HCT116 (cell line): ENCODE data around the gene GATC. TPM values are rescaled to one million over a fixed set of nuclear protein-coding genes. Genes with fewer than 3 reads are reported as not detected.

Source experiments
- ATAC-seq: fragments of 200-7000 bp; cut with Tn5 transposase; 2 replicates; pipeline ENCODE4 v1.9.1; 2020; ENCODE audit warnings: mild to moderate bottlenecking, moderate library complexity
- BruUV-seq: library from RNA; stranded (reverse); fragments of 400-500 nt; replicated peaks from 2 replicates; lab custom pipeline; 2021; lab: Mats Ljungman, UMichigan
- CTCF ChIA-PET: fragments of 300-600 bp; sonication (Branson Sonifier 250); formaldehyde crosslinking; loops from one replicate; lab custom pipeline; 2021; ENCODE audit warnings: antibody characterized with exemption; lab: Charles Lee
- POLR2A ChIA-PET: fragments of 300-600, 350-600 bp; sonication (Branson Sonifier 250); formaldehyde crosslinking; loops from one replicate; lab custom pipeline; 2021; ENCODE audit warnings: antibody characterized with exemption; lab: Charles Lee
- RAD21 ChIA-PET, 2 experiments: fragments of 300-600 bp; sonication (Branson Sonifier 250); formaldehyde crosslinking; loops; one replicate each; lab custom pipeline; 2023; ENCODE audit warnings: low total read pairs in 2 of 2; ENCODE audit not compliant: uncharacterized antibody in 2 of 2, unreplicated experiment in 2 of 2, low non-redundant PET in 1 of 2; lab: Charles Lee
- DNase-seq: peaks from one replicate; pipeline ENCODE4 v3.0.0-alpha.2; 2010; ENCODE audit warnings: low read depth, low spot score
- H2AFZ ChIP-seq: fragments of 200-600 bp; shearing (Covaris generic), sonication (generic); 2 replicates; pipeline ENCODE4 v1.6.1; 2017; ENCODE audit warnings: low read depth, mixed run types, mixed read lengths, antibody characterized with exemption, low read length; ENCODE audit not compliant: poor library complexity, severe bottlenecking
- H3K27ac ChIP-seq: 2 replicates; pipeline ENCODE4 v1.5.1; 2012; ENCODE audit warnings: low read depth, low read length
- H3K27me3 ChIP-seq: fragments of 200-600 bp; sonication (generic); 2 replicates; pipeline ENCODE4 v1.6.1; 2016; ENCODE audit warnings: mixed run types, low read length, mixed read lengths; ENCODE audit not compliant: insufficient read depth
- H3K36me3 ChIP-seq, 2 experiments: fragments of 200-500 bp in 1 of 2; fragments of 200-600 bp in 1 of 2; sonication (Bioruptor generic) in 1 of 2; sonication (generic) in 1 of 2; 2 replicates each; pipeline versions ENCODE4 v1.5.1 to v1.6.1; 2014 to 2016; ENCODE audit warnings: low read length in 2 of 2, inconsistent platforms in 1 of 2, mixed read lengths in 1 of 2, mixed run types in 1 of 2; ENCODE audit not compliant: insufficient read depth in 2 of 2, control insufficient read depth in 1 of 2
- H3K4me1 ChIP-seq, 2 experiments: fragments of 200-600 bp in 1 of 2; sonication (generic) in 1 of 2; 2 replicates each; pipeline versions ENCODE4 v1.5.1 to v1.6.1; 2012 to 2017; ENCODE audit warnings: low read length in 2 of 2, inconsistent platforms in 1 of 2, mild to moderate bottlenecking in 1 of 2, mixed read lengths in 1 of 2, mixed run types in 1 of 2, moderate library complexity in 1 of 2; ENCODE audit not compliant: insufficient read depth in 2 of 2, control insufficient read depth in 1 of 2
- H3K4me2 ChIP-seq: fragments of 200-600 bp; sonication (generic); 2 replicates; pipeline ENCODE4 v1.6.1; 2017; ENCODE audit warnings: mixed run types, low read length, mixed read lengths
- H3K4me3 ChIP-seq, 2 experiments: fragments of 200-600 bp in 1 of 2; sonication (generic) in 1 of 2; replicated peaks in 1 of 2; 2 replicates each; pipeline ENCODE4 v1.5.1; 2011 to 2016; ENCODE audit warnings: low read length in 2 of 2, control low read depth in 1 of 2, low read depth in 1 of 2, mild to moderate bottlenecking in 1 of 2, mixed read lengths in 1 of 2, mixed run types in 1 of 2
- H3K79me2 ChIP-seq: fragments of 200-600 bp; sonication (generic); 2 replicates; pipeline ENCODE4 v1.6.1; 2017; ENCODE audit warnings: mild to moderate bottlenecking, mixed run types, low read length, moderate library complexity, mixed read lengths; ENCODE audit not compliant: insufficient read depth
- H3K9ac ChIP-seq: fragments of 200-600 bp; sonication (generic); 2 replicates; pipeline ENCODE4 v1.6.1; 2016; ENCODE audit warnings: low read length, mixed read lengths
- H3K9me2 ChIP-seq: fragments of 200-600 bp; sonication (generic), shearing (Covaris generic); 2 replicates; pipeline ENCODE4 v1.6.1; 2017; ENCODE audit warnings: mixed run types, mild to moderate bottlenecking, moderate library complexity; ENCODE audit not compliant: insufficient read depth
- H3K9me3 ChIP-seq, 2 experiments: fragments of 200-500 bp in 1 of 2; fragments of 200-600 bp in 1 of 2; sonication (Bioruptor generic) in 1 of 2; sonication (generic) in 1 of 2; 2 replicates each; pipeline ENCODE4 v1.6.1; 2014 to 2017; ENCODE audit warnings: low read length in 2 of 2, mixed read lengths in 2 of 2, inconsistent platforms in 1 of 2, low read depth in 1 of 2, mild to moderate bottlenecking in 1 of 2, mixed run types in 1 of 2, moderate library complexity in 1 of 2; ENCODE audit not compliant: control insufficient read depth in 1 of 2, insufficient read depth in 1 of 2
- H4K20me1 ChIP-seq: fragments of 200-600 bp; sonication (generic), shearing (Covaris generic); 2 replicates; pipeline ENCODE4 v1.6.1; 2017; ENCODE audit warnings: mixed run types, mild to moderate bottlenecking, moderate library complexity; ENCODE audit not compliant: insufficient read depth
- ATF3 ChIP-seq: IDR thresholded peaks from 2 replicates; pipeline ENCODE4 v1.6.1; 2012
- CBX3 ChIP-seq: IDR thresholded peaks from 2 replicates; pipeline ENCODE4 v1.6.1; 2012; ENCODE audit warnings: low read depth
- CEBPB ChIP-seq: IDR thresholded peaks from 2 replicates; pipeline ENCODE4 v1.6.1; 2012; ENCODE audit warnings: low read depth
- EGR1 ChIP-seq: IDR thresholded peaks from 2 replicates; pipeline ENCODE4 v1.6.1; 2012; ENCODE audit warnings: low read depth
- ELF1 ChIP-seq: IDR thresholded peaks from 2 replicates; pipeline ENCODE4 v1.6.1; 2012; ENCODE audit warnings: low read depth, borderline replicate concordance
- EZH2 ChIP-seq: fragments of 200-600 bp; sonication (generic); IDR thresholded peaks from 2 replicates; pipeline ENCODE4 v1.6.1; 2017; ENCODE audit warnings: antibody characterized with exemption, mixed run types
- EZH2phosphoT487 ChIP-seq: fragments of 200-600 bp; IDR thresholded peaks from 2 replicates; pipeline ENCODE4 v1.6.1; 2018; ENCODE audit warnings: antibody characterized with exemption, borderline replicate concordance
- FOSL1 ChIP-seq: IDR thresholded peaks from 2 replicates; pipeline ENCODE4 v1.6.1; 2012; ENCODE audit warnings: low read depth
- JUND ChIP-seq: IDR thresholded peaks from 2 replicates; pipeline ENCODE4 v1.6.1; 2012
- MAX ChIP-seq: IDR thresholded peaks from 2 replicates; pipeline ENCODE4 v1.6.1; 2012
- POLR2A ChIP-seq: IDR thresholded peaks from 2 replicates; pipeline ENCODE4 v1.7.0; 2011; ENCODE audit warnings: borderline replicate concordance; ENCODE audit not compliant: insufficient read depth, insufficient read length; ENCODE audit errors: extremely low read depth
- POLR2AphosphoS5 ChIP-seq: IDR thresholded peaks from 2 replicates; pipeline ENCODE4 v1.6.1; 2011; ENCODE audit warnings: mild to moderate bottlenecking, low read depth, low read length, moderate library complexity
- SIN3A ChIP-seq: IDR thresholded peaks from 2 replicates; pipeline ENCODE4 v1.6.1; 2012; ENCODE audit warnings: low read depth
- SP1 ChIP-seq: IDR thresholded peaks from 2 replicates; pipeline ENCODE4 v1.6.1; 2012; ENCODE audit warnings: low read depth
- SRF ChIP-seq: IDR thresholded peaks from 2 replicates; pipeline ENCODE4 v1.6.1; 2012; ENCODE audit warnings: low read depth
- YY1 ChIP-seq: IDR thresholded peaks from 2 replicates; pipeline ENCODE4 v1.6.1; 2011; ENCODE audit warnings: low read length, low read depth, moderate library complexity, mild to moderate bottlenecking; ENCODE audit not compliant: insufficient replicate concordance; ENCODE audit errors: extremely low read depth
- ZBTB33 ChIP-seq: IDR thresholded peaks from 2 replicates; pipeline ENCODE4 v1.6.1; 2011; ENCODE audit warnings: mild to moderate bottlenecking, low read length, moderate library complexity; ENCODE audit not compliant: insufficient replicate concordance; ENCODE audit errors: extremely low read depth
- ZFX ChIP-seq: fragments of 450-650 bp; IDR thresholded peaks from 2 replicates; pipeline ENCODE4 v1.6.1; 2017
- ZNF274 ChIP-seq: fragments of 200-500 bp; sonication (Bioruptor generic); IDR thresholded peaks from 2 replicates; pipeline ENCODE4 v1.6.1; 2014; ENCODE audit warnings: mild to moderate bottlenecking, low read depth, low read length, inconsistent platforms
- intact Hi-C: fragments of 100-400 bp; cut with micrococcal nuclease; formaldehyde crosslinking; loops from 2 replicates; pipeline ENCODE4 v1.10.0; 2022
- total RNA-seq: library from RNA; stranded (reverse); gene quantifications from one replicate; pipeline ENCODE4 v1.2.1, GENCODE V29; 2021; ENCODE audit not compliant: unreplicated experiment

The GATC gene
- total RNA-seq, 1 experiment from 2014 or later: 48.7 TPM

GRCh38 chr12:120455302-120455701 lies 9.1 kb downstream of the GATC start:
- no peak overlapping the region for H3K4me2 ChIP-seq
- BruUV-seq: no TSS peak
- CTCF ChIA-PET: interaction anchor here (0.6 to 4.2 kb wide), 2 partner anchors 12 to 44 kb away, joined by 3 to 25 read pairs; no protein-coding TSS in a partner anchor
- intact Hi-C loops: no loop called here
- peaks cover 32 to 49% of the 10 kb centered on the region in 2 experiments for H3K36me3 ChIP-seq
- RAD21 ChIA-PET: no interaction called here
- POLR2A ChIA-PET: no interaction called here
- H3K9me3 ChIP-seq: no peaks in the 10 kb centered on the region
- H3K27me3 ChIP-seq: no peaks in the 10 kb centered on the region
- TF ChIP-seq ATF3 (no peak), EZH2phosphoT487 (no peak), ZNF274 (no peak), EZH2 (no peak), ELF1 (no peak), POLR2A (no peak), YY1 (no peak), CEBPB (no peak), CBX3 (no peak), EGR1 (no peak), SRF (no peak), FOSL1 (no peak), SIN3A (no peak), POLR2AphosphoS5 (no peak), SP1 (no peak), ZBTB33 (no peak), ZFX (no peak), JUND (no peak), MAX (no peak)
- no peaks in the 10 kb centered on the region for H3K4me1 ChIP-seq
- H3K9ac ChIP-seq: no peak overlapping the region
- H3K9me2 ChIP-seq: no peaks in the 10 kb centered on the region
- H3K79me2 ChIP-seq: peaks cover 68% of the 10 kb centered on the region
- H2AFZ ChIP-seq: no peak overlapping the region
- DNase-seq (no peak), ATAC-seq (no peak)
- no peak overlapping the region for H3K4me3 ChIP-seq
- peaks cover 6% of the 10 kb centered on the region; the same call in 1 of the 2 replicates for H4K20me1 ChIP-seq
- no peak overlapping the region for H3K27ac ChIP-seq
